ENCODE measurements around the gene BET1L. TPM values are rescaled to one million over a fixed set of nuclear protein-coding genes. Genes with fewer than 3 reads are reported as not detected.
"Not testable (repeated sequence)": the region's sequence is repeated elsewhere in the genome, so short reads cannot be mapped to it uniquely, and the experiment has no call there.

BET1L gene
- total and polyA plus RNA-seq, 2 donors (not counting 1 experiment from before 2014, with no cell fraction given): 21.1 to 70.2 TPM

GRCh38 chr11:180242-180641 lies 27.0 kb downstream of the BET1L start:
- not testable (repeated sequence) for H3K27me3 ChIP-seq (ENCODE audit: control insufficient read depth, insufficient read depth, low read length); H3K79me2 ChIP-seq (ENCODE audit: control insufficient read depth, insufficient read depth, low read length); H3K4me1 ChIP-seq (ENCODE audit: control insufficient read depth, extremely low read depth, insufficient read depth, low read length); H4K20me1 ChIP-seq (ENCODE audit: control insufficient read depth, extremely low read depth, insufficient read depth, low read length); H3K4me3 ChIP-seq (replicated peaks in 1 of 4; ENCODE audit: control extremely low read depth in 1 of 4, insufficient read depth in 1 of 4, low read depth in 3 of 4, low read length in 4 of 4); H3K27ac ChIP-seq (ENCODE audit: insufficient read depth, low read length); H2AFZ ChIP-seq (ENCODE audit: low read length); H3K4me2 ChIP-seq (ENCODE audit: extremely low read depth, insufficient read depth, low read length); H3K36me3 ChIP-seq (ENCODE audit: control insufficient read depth, insufficient read depth, low read length); H3K9me3 ChIP-seq (ENCODE audit: control insufficient read depth, insufficient read depth, low read depth, low read length); DNase-seq (ENCODE audit: low read depth in 2 of 2); H3K9ac ChIP-seq (ENCODE audit: insufficient read depth, low read length)
- TF ChIP-seq CTCF (conservative IDR thresholded peaks at IDR 0.05 in 1 of 2, IDR thresholded peaks at IDR 0.05 in 1 of 2; ENCODE audit: low read depth in 1 of 2, low read length in 2 of 2): peak in 1 of 2 donors; percentile 18

Other genes with a start within 250 kb of the BET1L start
- not detected in 2 replicates for gene SCGB1C1, start 14.3 kb downstream of the BET1L start, total RNA-seq
- not detected in 2 replicates for gene SCGB1C1, start 14.3 kb downstream of the BET1L start, polyA plus RNA-seq
- gene RIC8A, start 309 bp upstream of the BET1L start, total RNA-seq: 153 and 230 TPM in 2 replicates
- 106 and 128 TPM in 2 replicates for gene RIC8A, start 309 bp upstream of the BET1L start, polyA plus RNA-seq
- 8.8 and 9.5 TPM in 2 replicates for gene SIRT3, start 28.9 kb upstream of the BET1L start, total RNA-seq
- 10.2 and 11.0 TPM in 2 replicates for gene SIRT3, start 28.9 kb upstream of the BET1L start, polyA plus RNA-seq
- 81.4 and 106 TPM in 2 replicates for gene PSMD13, start 29.6 kb upstream of the BET1L start, total RNA-seq
- gene PSMD13, start 29.6 kb upstream of the BET1L start, polyA plus RNA-seq: 147 and 178 TPM in 2 replicates
- not detected in 2 replicates for gene NLRP6, start 71.0 kb upstream of the BET1L start, total RNA-seq
- not detected in 2 replicates for gene NLRP6, start 71.0 kb upstream of the BET1L start, polyA plus RNA-seq
- 8.4 and 8.5 TPM in 2 replicates for gene PGGHG, start 81.7 kb upstream of the BET1L start, total RNA-seq
- gene PGGHG, start 81.7 kb upstream of the BET1L start, polyA plus RNA-seq: 3.1 and 4.6 TPM in 2 replicates
- gene IFITM5, start 92.1 kb upstream of the BET1L start, total RNA-seq: 0.50 TPM in 1 of 2 replicates, not detected in the other
- not detected in 2 replicates for gene IFITM5, start 92.1 kb upstream of the BET1L start, polyA plus RNA-seq
- 51.2 and 96.8 TPM in 2 replicates for gene IFITM2, start 100.4 kb upstream of the BET1L start, total RNA-seq
- 434 and 714 TPM in 2 replicates for gene IFITM2, start 100.4 kb upstream of the BET1L start, polyA plus RNA-seq
- gene IFITM1, start 106.6 kb upstream of the BET1L start, total RNA-seq: 21.1 and 41.6 TPM in 2 replicates
- gene IFITM1, start 106.6 kb upstream of the BET1L start, polyA plus RNA-seq: 54.9 and 93.0 TPM in 2 replicates
- 74.1 and 76.0 TPM in 2 replicates for gene IFITM3, start 113.5 kb upstream of the BET1L start, total RNA-seq
- gene IFITM3, start 113.5 kb upstream of the BET1L start, polyA plus RNA-seq: 482 and 876 TPM in 2 replicates
- 1.5 and 1.8 TPM in 2 replicates for gene B4GALNT4, start 162.1 kb upstream of the BET1L start, total RNA-seq
- 1.4 and 3.8 TPM in 2 replicates for gene B4GALNT4, start 162.1 kb upstream of the BET1L start, polyA plus RNA-seq
- 0.26 and 0.83 TPM in 2 replicates for gene PKP3, start 186.8 kb upstream of the BET1L start, total RNA-seq
- gene PKP3, start 186.8 kb upstream of the BET1L start, polyA plus RNA-seq: 0.17 and 0.24 TPM in 2 replicates
- 13.4 and 16.7 TPM in 2 replicates for gene SIGIRR, start 207.6 kb upstream of the BET1L start, total RNA-seq
- 8.9 and 10.5 TPM in 2 replicates for gene SIGIRR, start 207.6 kb upstream of the BET1L start, polyA plus RNA-seq
- gene ANO9, start 234.6 kb upstream of the BET1L start, total RNA-seq: not detected in 2 replicates
- not detected in 2 replicates for gene ANO9, start 234.6 kb upstream of the BET1L start, polyA plus RNA-seq
- 31.8 and 36.7 TPM in 2 replicates for gene PTDSS2, start 242.9 kb upstream of the BET1L start, total RNA-seq
- 17.4 and 18.1 TPM in 2 replicates for gene PTDSS2, start 242.9 kb upstream of the BET1L start, polyA plus RNA-seq

Data from fibroblast of lung (primary cell).